ENCODE data around the gene ST7L. TPM values are rescaled to one million over a fixed set of nuclear protein-coding genes. Genes with fewer than 3 reads are reported as not detected.

ST7L gene
- total and polyA plus RNA-seq, 2 experiments from 2014 or later: 13.9 to 21.0 TPM

GRCh38 chr1:112502826-112503225 lies 116.1 kb downstream of the ST7L start:
- peak; percentile 67 for DNase-seq
- no peaks in the 10 kb centered on the region for H3K36me3 ChIP-seq (ENCODE audit: low read depth)
- 53 to 70% methylated on average over 2 of the region's 2 CpGs for WGBS, 2 experiments (ENCODE audit: low coverage in 1 of 2, low lambda C conversion rate in 2 of 2, missing lambda C conversion rate in 2 of 2)
- peaks cover 10% of the 10 kb centered on the region; the same call in 1 of the 2 replicates for H3K4me1 ChIP-seq (ENCODE audit: insufficient read depth)
- H3K9me3 ChIP-seq (ENCODE audit: low read depth): no peaks in the 10 kb centered on the region
- no peaks in the 10 kb centered on the region for H3K9me2 ChIP-seq (ENCODE audit: insufficient read depth)
- peaks cover 7% of the 10 kb centered on the region; the same call in 1 of the 2 replicates for H3F3A ChIP-seq (ENCODE audit: insufficient read depth)
- no peaks in the 10 kb centered on the region for H3K27me3 ChIP-seq (replicated peaks; ENCODE audit: insufficient read depth)
- no peak overlapping the region for H3K4me3 ChIP-seq
- peak overlapping the region; percentile 71 for H3K4me2 ChIP-seq (ENCODE audit: unreplicated experiment)
- H3K9ac ChIP-seq: no peak overlapping the region
- H4K20me1 ChIP-seq (ENCODE audit: insufficient read depth): no peaks in the 10 kb centered on the region
- TF ChIP-seq EZH2phosphoT487 (IDR thresholded peaks at IDR 0.05; ENCODE audit: insufficient read depth, low read depth) (no peak), EZH2 (IDR thresholded peaks at IDR 0.05; ENCODE audit: insufficient read depth, poor library complexity, severe bottlenecking) (no peak)
- no peaks in the 10 kb centered on the region for H3K79me2 ChIP-seq (ENCODE audit: insufficient read depth)
- H2AFZ ChIP-seq: peak overlapping the region; percentile 70; the same call in 1 of the 2 replicates
- in situ Hi-C loops (cut with MboI): no loop called here
- H3K27ac ChIP-seq: no peak overlapping the region

- TF ChIP-seq EZH2 (IDR thresholded peaks at IDR 0.05; ENCODE audit: insufficient read depth, poor library complexity, severe bottlenecking): no peak
- no peak for TF ChIP-seq EZH2phosphoT487 (IDR thresholded peaks at IDR 0.05; ENCODE audit: insufficient read depth, low read depth)
- no peak overlapping the region for H3K27ac ChIP-seq
- no peaks in the 10 kb centered on the region for H3K9me2 ChIP-seq (ENCODE audit: insufficient read depth)
- no peaks in the 10 kb centered on the region for H3K9me3 ChIP-seq (ENCODE audit: low read depth)
- no peak overlapping the region for H3K9ac ChIP-seq
- H3K27me3 ChIP-seq (replicated peaks; ENCODE audit: insufficient read depth): no peaks in the 10 kb centered on the region
- H2AFZ ChIP-seq: peak overlapping the region; percentile 70
- H3K79me2 ChIP-seq (ENCODE audit: insufficient read depth): no peaks in the 10 kb centered on the region
- peak; percentile 81 for DNase-seq
- peaks cover 7% of the 10 kb centered on the region; the same call in 1 of the 2 replicates for H3F3A ChIP-seq (ENCODE audit: insufficient read depth)
- peak overlapping the region; percentile 71 for H3K4me2 ChIP-seq (ENCODE audit: unreplicated experiment)
- in situ Hi-C loops (cut with MboI): no loop called here
- peaks cover 8% of the 10 kb centered on the region; the same call in 1 of the 2 replicates for H3K4me1 ChIP-seq (ENCODE audit: insufficient read depth)
- peak overlapping the region; percentile 72 for H3K4me3 ChIP-seq
- H3K36me3 ChIP-seq (ENCODE audit: low read depth): no peaks in the 10 kb centered on the region
- no peaks in the 10 kb centered on the region for H4K20me1 ChIP-seq (ENCODE audit: insufficient read depth)
- 5 to 7% methylated on average over 62 to 65 of the region's 65 CpGs for WGBS, 2 experiments (ENCODE audit: low coverage in 1 of 2, low lambda C conversion rate in 2 of 2, missing lambda C conversion rate in 2 of 2)
These were observed 116.9 kb downstream of the ST7L start for GRCh38 chr1:112501810-112502641.

GRCh38 chr1:112496290-112496689 lies 122.7 kb downstream of the ST7L start:
- in situ Hi-C loops (cut with MboI): no loop called here
- Histone ChIP-seq H3K27ac (no peak overlapping the region), H3F3A (ENCODE audit: insufficient read depth) (no peaks in the 10 kb centered on the region), H2AFZ (no peak overlapping the region), H3K9me3 (ENCODE audit: low read depth) (no peaks in the 10 kb centered on the region), H3K9me2 (ENCODE audit: insufficient read depth) (no peaks in the 10 kb centered on the region), H3K4me2 (ENCODE audit: unreplicated experiment) (no peak overlapping the region), H3K36me3 (ENCODE audit: low read depth) (no peaks in the 10 kb centered on the region), H4K20me1 (ENCODE audit: insufficient read depth) (no peaks in the 10 kb centered on the region), H3K4me3 (no peak overlapping the region), H3K27me3 (replicated peaks; ENCODE audit: insufficient read depth) (no peaks in the 10 kb centered on the region), H3K79me2 (ENCODE audit: insufficient read depth) (no peaks in the 10 kb centered on the region), H3K9ac (no peak overlapping the region), H3K4me1 (ENCODE audit: insufficient read depth) (no peaks in the 10 kb centered on the region)
- TF ChIP-seq EZH2 (IDR thresholded peaks at IDR 0.05; ENCODE audit: insufficient read depth, poor library complexity, severe bottlenecking) (no peak), EZH2phosphoT487 (IDR thresholded peaks at IDR 0.05; ENCODE audit: insufficient read depth, low read depth) (no peak)
- WGBS, 2 experiments (ENCODE audit: low coverage in 1 of 2, low lambda C conversion rate in 2 of 2, missing lambda C conversion rate in 2 of 2): 57 to 60% methylated on average over 4 to 5 of the region's 5 CpGs
- peak; percentile 32 for DNase-seq

GRCh38 chr1:112493351-112493750 lies 125.6 kb downstream of the ST7L start:
- Histone ChIP-seq H4K20me1 (ENCODE audit: insufficient read depth) (no peaks in the 10 kb centered on the region), H3K36me3 (ENCODE audit: low read depth) (no peaks in the 10 kb centered on the region), H3K4me2 (ENCODE audit: unreplicated experiment) (no peak overlapping the region), H3F3A (ENCODE audit: insufficient read depth) (no peaks in the 10 kb centered on the region), H3K27me3 (replicated peaks; ENCODE audit: insufficient read depth) (no peaks in the 10 kb centered on the region), H3K4me3 (no peak overlapping the region), H3K9me2 (ENCODE audit: insufficient read depth) (no peaks in the 10 kb centered on the region), H3K9me3 (ENCODE audit: low read depth) (no peaks in the 10 kb centered on the region), H3K27ac (no peak overlapping the region), H3K9ac (no peak overlapping the region), H3K4me1 (ENCODE audit: insufficient read depth) (no peaks in the 10 kb centered on the region), H3K79me2 (ENCODE audit: insufficient read depth) (no peaks in the 10 kb centered on the region), H2AFZ (no peak overlapping the region)
- TF ChIP-seq EZH2 (IDR thresholded peaks at IDR 0.05; ENCODE audit: insufficient read depth, poor library complexity, severe bottlenecking) (no peak), EZH2phosphoT487 (IDR thresholded peaks at IDR 0.05; ENCODE audit: insufficient read depth, low read depth) (no peak)
- in situ Hi-C loops (cut with MboI): no loop called here
- WGBS, 2 experiments (ENCODE audit: low coverage in 1 of 2, low lambda C conversion rate in 2 of 2, missing lambda C conversion rate in 2 of 2): 67 to 73% methylated on average over 6 of the region's 6 CpGs
- DNase-seq: no peak

Data from GM23248 (cell line).